C4-2B (cell line): ENCODE measurements around the gene FAAH.

Experiments
- CTCF ChIP-seq: fragments of 450-650 bp; conservative IDR thresholded peaks from 2 replicates; pipeline ENCODE4 v1.5.1; 2017; ENCODE audit warnings: mild to moderate bottlenecking
- ZFX ChIP-seq: fragments of 450-650 bp; IDR thresholded peaks from 2 replicates; pipeline ENCODE4 v1.6.1; 2017

GRCh38 chr1:46367072-46367471 lies 27.0 kb upstream of the FAAH start:
- TF ChIP-seq CTCF (no peak), ZFX (no peak)
